IPS-18c (cell line): ENCODE results near the gene BLOC1S1.

Experiments
- H3K4me3 ChIP-seq: 2 replicates; pipeline ENCODE4 v1.7.0; 2013; ENCODE audit warnings: low read depth, mild to moderate bottlenecking, low read length, moderate library complexity; ENCODE audit not compliant: insufficient read depth
- H3K9me3 ChIP-seq: one replicate; pipeline ENCODE4 v1.6.1; 2013; ENCODE audit warnings: mild to moderate bottlenecking, low read length, moderate library complexity; ENCODE audit not compliant: control insufficient read depth, insufficient read depth

The BLOC1S1 gene

GRCh38 chr12:55715833-55716581 lies at the start of gene BLOC1S1:
Gene BLOC1S1 (plus strand): TSS chr12:55716046. CDS start chr12:55716052, 6 bp downstream.
- Histone ChIP-seq H3K9me3 (no peaks in the 10 kb centered on the region), H3K4me3 (peak within 1 kb of the TSS; percentile 92)

- no peak overlapping the region for H3K4me3 ChIP-seq
- H3K9me3 ChIP-seq = no peaks in the 10 kb centered on the region
Measured at GRCh38 chr12:55666508-55666907, 49.3 kb upstream of the BLOC1S1 start.

GRCh38 chr12:55670276-55670675 lies 45.6 kb upstream of the BLOC1S1 start:
- H3K4me3 ChIP-seq = no peak overlapping the region
- H3K9me3 ChIP-seq = no peaks in the 10 kb centered on the region

- Histone ChIP-seq H3K9me3 (no peaks in the 10 kb centered on the region), H3K4me3 (no peak overlapping the region)
Measured at GRCh38 chr12:55671746-55672145, 44.1 kb upstream of the BLOC1S1 start.

- Histone ChIP-seq H3K4me3 (no peak overlapping the region), H3K9me3 (no peaks in the 10 kb centered on the region)
Measured at GRCh38 chr12:55673638-55674037, 42.2 kb upstream of the BLOC1S1 start.

- H3K9me3 ChIP-seq = no peaks in the 10 kb centered on the region
- H3K4me3 ChIP-seq = no peak overlapping the region
Measured at GRCh38 chr12:55675666-55676065, 40.2 kb upstream of the BLOC1S1 start.

- no peaks in the 10 kb centered on the region for H3K9me3 ChIP-seq
- no peak overlapping the region for H3K4me3 ChIP-seq
Measured at GRCh38 chr12:55676707-55677106, 39.1 kb upstream of the BLOC1S1 start.

- no peak overlapping the region for H3K4me3 ChIP-seq
- no peaks in the 10 kb centered on the region for H3K9me3 ChIP-seq
Measured at GRCh38 chr12:55679691-55680090, 36.2 kb upstream of the BLOC1S1 start.

GRCh38 chr12:55681142-55682077 lies 34.4 kb upstream of the BLOC1S1 start:
- H3K4me3 ChIP-seq = peak overlapping the region; percentile 38

GRCh38 chr12:55682087-55682796 lies 33.6 kb upstream of the BLOC1S1 start:
- H3K9me3 ChIP-seq = no peaks in the 10 kb centered on the region
- H3K4me3 ChIP-seq = peak overlapping the region; percentile 38

More at GRCh38 chr12:55681142-55682077, 34.4 kb upstream of the BLOC1S1 start:
- H3K9me3 ChIP-seq = no peaks in the 10 kb centered on the region

GRCh38 chr12:55683676-55684075 lies 32.2 kb upstream of the BLOC1S1 start:
- no peaks in the 10 kb centered on the region for H3K9me3 ChIP-seq
- no peak overlapping the region for H3K4me3 ChIP-seq

GRCh38 chr12:55684761-55685370 lies 31.0 kb upstream of the BLOC1S1 start:
- Histone ChIP-seq H3K9me3 (no peaks in the 10 kb centered on the region), H3K4me3 (no peak overlapping the region)

GRCh38 chr12:55685671-55686070 lies 30.2 kb upstream of the BLOC1S1 start:
- Histone ChIP-seq H3K9me3 (no peaks in the 10 kb centered on the region), H3K4me3 (no peak overlapping the region)

GRCh38 chr12:55686366-55687010 lies 29.4 kb upstream of the BLOC1S1 start:
- Histone ChIP-seq H3K4me3 (no peak overlapping the region), H3K9me3 (no peaks in the 10 kb centered on the region)

GRCh38 chr12:55687746-55688145 lies 28.1 kb upstream of the BLOC1S1 start:
- Histone ChIP-seq H3K4me3 (no peak overlapping the region), H3K9me3 (no peaks in the 10 kb centered on the region)

- H3K4me3 ChIP-seq = no peak overlapping the region
- no peaks in the 10 kb centered on the region for H3K9me3 ChIP-seq
Measured at GRCh38 chr12:55688716-55689655, 26.9 kb upstream of the BLOC1S1 start.
